Body of pancreas (tissue), 4 donors: Measurements from ENCODE around the gene TIGAR. TPM values are rescaled to one million over a fixed set of nuclear protein-coding genes. Genes with fewer than 3 reads are reported as not detected.

Source experiments
- ATAC-seq: fragments of 150-250 bp; one replicate; pipeline ENCODE4 v1.9.1; 2016
- DNase-seq, 4 donors: peaks; one replicate each; pipeline ENCODE4 v3.0.0-alpha.2; 2019
- H3K27ac ChIP-seq, 4 donors: fragments of 200-600 bp; sonication (generic); 1 replicate in 3 of 4; 2 replicates in 1 of 4; pipeline versions ENCODE4 v1.5.1 to v1.6.1; 2016 to 2019; ENCODE audit warnings: mild to moderate bottlenecking in 1 of 4, mixed read lengths in 1 of 4, moderate library complexity in 1 of 4
- H3K27me3 ChIP-seq, 2 donors: fragments of 200-600 bp; sonication (generic); one replicate each; pipeline ENCODE4 v1.6.0; 2016; ENCODE audit warnings: mild to moderate bottlenecking in 1 of 2
- H3K36me3 ChIP-seq, 2 donors: fragments of 200-600 bp; sonication (generic); replicated peaks in 1 of 2; 2 replicates each; pipeline ENCODE4 v1.5.1; 2016; ENCODE audit warnings: low read depth in 2 of 2; ENCODE audit not compliant: insufficient read depth in 1 of 2
- H3K4me1 ChIP-seq: fragments of 200-600 bp; sonication (generic); one replicate; pipeline ENCODE4 v1.6.0; 2016
- H3K4me3 ChIP-seq, 2 donors: fragments of 200-600 bp; sonication (generic); 1 replicate in 1 of 2; 2 replicates in 1 of 2; pipeline ENCODE4 v1.5.1; 2016 to 2019
- H3K9me3 ChIP-seq, 3 donors: fragments of 200-600 bp; sonication (generic); 1 replicate in 2 of 3; 2 replicates in 1 of 3; pipeline ENCODE4 v1.5.1; 2016
- POLR2A ChIP-seq, 3 donors: fragments of 450-650 bp; IDR thresholded peaks; one replicate each; pipeline ENCODE4 v1.6.1; 2016; ENCODE audit warnings: antibody characterized with exemption in 3 of 3, mild to moderate bottlenecking in 2 of 3
- WGBS, 2 donors: methylation state at CpG; one replicate each; pipeline ENCODE4 v1.1.5; 2017; 5-methylcytosine and 5-hydroxymethylcytosine counted together
- intact Hi-C: fragments of 100-400 bp; cut with DNase I; formaldehyde crosslinking; loops from one replicate; pipeline ENCODE4 v1.15.1; 2023
- total RNA-seq, 2 donors: library from RNA; depleted of rRNA; stranded (reverse); fragments of >200 nt; gene quantifications; one replicate each; pipeline ENCODE4 v1.1.0, GENCODE V29; 2016
- TF ChIP-seq, protein P1 (sequence below), 7 experiments: fragments of 450-650 bp in 4 of 7; fragments of 200-600 bp in 3 of 7; sonication (generic) in 3 of 7; IDR thresholded peaks; one replicate each; pipeline ENCODE4 v1.5.1; 2016 to 2019; ENCODE audit warnings: antibody characterized with exemption in 7 of 7

Gene TIGAR
- total RNA-seq, 2 donors from 2014 or later = 0.33 to 1.6 TPM

- whole genome bisulfite sequencing, 2 donors = 3% methylated on average over 10 of the region's 10 CpGs
- intact Hi-C loops = loop anchor here (10.0 kb wide), 1 partner anchor 232 kb away; no protein-coding TSS in a partner anchor
- Histone ChIP-seq H3K9me3 (no peaks in the 10 kb centered on the region), H3K27ac (peak overlapping the region in 3 of 4 donors; percentile 26 to 80 (median 62)), H3K36me3 (peaks cover 0 to 6% of the 10 kb centered on the region in 2 donors), H3K4me1 (peaks cover 77% of the 10 kb centered on the region), H3K27me3 (peaks cover 0 to 4% of the 10 kb centered on the region in 2 donors), H3K4me3 (no peak overlapping the region)
- TF ChIP-seq POLR2A (IDR thresholded peaks at IDR 0.05) = peak in 1 of 3 donors; percentile 23
- TF ChIP-seq, protein P1, sequence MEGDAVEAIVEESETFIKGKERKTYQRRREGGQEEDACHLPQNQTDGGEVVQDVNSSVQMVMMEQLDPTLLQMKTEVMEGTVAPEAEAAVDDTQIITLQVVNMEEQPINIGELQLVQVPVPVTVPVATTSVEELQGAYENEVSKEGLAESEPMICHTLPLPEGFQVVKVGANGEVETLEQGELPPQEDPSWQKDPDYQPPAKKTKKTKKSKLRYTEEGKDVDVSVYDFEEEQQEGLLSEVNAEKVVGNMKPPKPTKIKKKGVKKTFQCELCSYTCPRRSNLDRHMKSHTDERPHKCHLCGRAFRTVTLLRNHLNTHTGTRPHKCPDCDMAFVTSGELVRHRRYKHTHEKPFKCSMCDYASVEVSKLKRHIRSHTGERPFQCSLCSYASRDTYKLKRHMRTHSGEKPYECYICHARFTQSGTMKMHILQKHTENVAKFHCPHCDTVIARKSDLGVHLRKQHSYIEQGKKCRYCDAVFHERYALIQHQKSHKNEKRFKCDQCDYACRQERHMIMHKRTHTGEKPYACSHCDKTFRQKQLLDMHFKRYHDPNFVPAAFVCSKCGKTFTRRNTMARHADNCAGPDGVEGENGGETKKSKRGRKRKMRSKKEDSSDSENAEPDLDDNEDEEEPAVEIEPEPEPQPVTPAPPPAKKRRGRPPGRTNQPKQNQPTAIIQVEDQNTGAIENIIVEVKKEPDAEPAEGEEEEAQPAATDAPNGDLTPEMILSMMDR (IDR thresholded peaks at IDR 0.05) = peak; percentile 82 to 96 (median 95)
- peak; percentile 70 for ATAC-seq
- peak; percentile 90 to 92 (median 91) for DNase-seq
Measured at GRCh38 chr12:4276524-4277204, 44.3 kb upstream of the TIGAR start.

DNA sequence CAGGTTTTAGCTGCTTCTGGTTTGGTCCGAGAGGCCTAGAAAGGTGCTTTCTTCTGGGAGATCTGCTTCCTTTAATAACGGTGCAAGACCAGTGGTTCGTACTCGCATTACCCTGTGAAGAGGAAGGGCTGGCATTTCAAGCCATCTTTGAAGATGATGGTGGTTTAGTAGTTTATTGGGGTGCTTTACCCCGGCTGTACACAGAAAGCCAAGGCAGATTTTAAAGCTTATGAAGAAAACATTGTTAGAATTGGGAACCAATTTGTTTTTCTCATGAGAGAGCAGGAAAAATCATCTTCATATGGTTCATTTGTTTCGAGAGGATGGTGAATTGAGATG lies 43.8 kb upstream of the TIGAR start:
- intact Hi-C loops = loop anchor here (10.0 kb wide), 1 partner anchor 232 kb away; no protein-coding TSS in a partner anchor
- DNase-seq (no peak), ATAC-seq (no peak)
- Histone ChIP-seq H3K27me3 (peaks cover 0 to 3% of the 10 kb centered on the region in 2 donors), H3K27ac (peak overlapping the region in 2 of 4 donors; percentile 26 to 44), H3K36me3 (peaks cover 0 to 6% of the 10 kb centered on the region in 2 donors), H3K4me3 (no peak overlapping the region), H3K9me3 (no peaks in the 10 kb centered on the region), H3K4me1 (peaks cover 73% of the 10 kb centered on the region)
- TF ChIP-seq, protein P1 (IDR thresholded peaks at IDR 0.05) = no peak
- no peak for TF ChIP-seq POLR2A (IDR thresholded peaks at IDR 0.05)
- WGBS, 2 donors = 25 to 32% methylated on average over 6 of the region's 6 CpGs

DNA sequence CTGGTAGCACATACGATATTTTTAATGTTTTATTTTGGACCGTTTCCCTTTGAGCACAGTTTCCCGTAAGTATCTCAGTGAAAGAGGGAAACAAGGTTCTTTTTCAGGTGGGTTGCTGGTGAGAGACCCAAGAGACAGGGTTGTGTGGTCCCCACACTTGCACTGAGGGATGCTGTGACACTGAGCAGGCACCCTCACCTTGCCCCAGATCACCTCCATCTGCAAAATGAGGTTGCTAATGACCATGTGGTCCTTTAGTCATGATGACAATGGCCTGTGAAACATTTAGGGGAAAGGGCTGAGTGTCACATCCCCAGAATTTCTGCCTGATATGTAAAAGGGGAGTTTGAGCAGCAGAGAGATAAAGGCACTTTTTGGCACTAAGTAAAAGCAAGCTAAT lies 43.2 kb upstream of the TIGAR start:
- DNase-seq (no peak), ATAC-seq (no peak)
- peaks cover 66% of the 10 kb centered on the region for H3K4me1 ChIP-seq
- no peaks in the 10 kb centered on the region for H3K27me3 ChIP-seq
- TF ChIP-seq POLR2A (IDR thresholded peaks at IDR 0.05) = no peak
- TF ChIP-seq, protein P1 (IDR thresholded peaks at IDR 0.05) = no peak
- intact Hi-C loops = loop anchor here (10.0 kb wide), 1 partner anchor 233 kb away; no protein-coding TSS in a partner anchor
- H3K9me3 ChIP-seq = no peaks in the 10 kb centered on the region
- H3K4me3 ChIP-seq = no peak overlapping the region
- no peak overlapping the region for H3K27ac ChIP-seq
- 45 to 73% methylated on average over 3 of the region's 3 CpGs for WGBS, 2 donors
- H3K36me3 ChIP-seq = peaks cover 0 to 13% of the 10 kb centered on the region in 2 donors

GRCh38 chr12:4278329-4279197 lies 42.5 kb upstream of the TIGAR start:
- DNase-seq = peak in 1 of 4 donors; percentile 72
- intact Hi-C loops = loop anchor here (10.0 kb wide), 1 partner anchor 234 kb away; no protein-coding TSS in a partner anchor

More at GRCh38 chr12:4278329-4279197, 42.5 kb upstream of the TIGAR start:
- peaks cover 59% of the 10 kb centered on the region for H3K4me1 ChIP-seq
- H3K4me3 ChIP-seq = no peak overlapping the region
- no peak for ATAC-seq
- H3K9me3 ChIP-seq = no peaks in the 10 kb centered on the region
- H3K27ac ChIP-seq = peak overlapping the region in 1 of 4 donors; percentile 1
- no peaks in the 10 kb centered on the region for H3K27me3 ChIP-seq
- peaks cover 0 to 13% of the 10 kb centered on the region in 2 donors for H3K36me3 ChIP-seq
- TF ChIP-seq, protein P1 (IDR thresholded peaks at IDR 0.05) = no peak
- no peak for TF ChIP-seq POLR2A (IDR thresholded peaks at IDR 0.05)
- 45 to 61% methylated on average over 14 to 15 of the region's 15 CpGs for WGBS, 2 donors
